ENCODE measurements around the gene AKAP4. TPM values are rescaled to one million over a fixed set of nuclear protein-coding genes. Genes with fewer than 3 reads are reported as not detected.
A peak's percentile ranks its signal among the peaks of the same experiment; 100 is the strongest.

The AKAP4 gene, protein sequence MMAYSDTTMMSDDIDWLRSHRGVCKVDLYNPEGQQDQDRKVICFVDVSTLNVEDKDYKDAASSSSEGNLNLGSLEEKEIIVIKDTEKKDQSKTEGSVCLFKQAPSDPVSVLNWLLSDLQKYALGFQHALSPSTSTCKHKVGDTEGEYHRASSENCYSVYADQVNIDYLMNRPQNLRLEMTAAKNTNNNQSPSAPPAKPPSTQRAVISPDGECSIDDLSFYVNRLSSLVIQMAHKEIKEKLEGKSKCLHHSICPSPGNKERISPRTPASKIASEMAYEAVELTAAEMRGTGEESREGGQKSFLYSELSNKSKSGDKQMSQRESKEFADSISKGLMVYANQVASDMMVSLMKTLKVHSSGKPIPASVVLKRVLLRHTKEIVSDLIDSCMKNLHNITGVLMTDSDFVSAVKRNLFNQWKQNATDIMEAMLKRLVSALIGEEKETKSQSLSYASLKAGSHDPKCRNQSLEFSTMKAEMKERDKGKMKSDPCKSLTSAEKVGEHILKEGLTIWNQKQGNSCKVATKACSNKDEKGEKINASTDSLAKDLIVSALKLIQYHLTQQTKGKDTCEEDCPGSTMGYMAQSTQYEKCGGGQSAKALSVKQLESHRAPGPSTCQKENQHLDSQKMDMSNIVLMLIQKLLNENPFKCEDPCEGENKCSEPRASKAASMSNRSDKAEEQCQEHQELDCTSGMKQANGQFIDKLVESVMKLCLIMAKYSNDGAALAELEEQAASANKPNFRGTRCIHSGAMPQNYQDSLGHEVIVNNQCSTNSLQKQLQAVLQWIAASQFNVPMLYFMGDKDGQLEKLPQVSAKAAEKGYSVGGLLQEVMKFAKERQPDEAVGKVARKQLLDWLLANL
- polyA plus RNA-seq (2013, experiment 1 of 2; ENCODE audit: insufficient read length) = not detected
- not detected for polyA plus RNA-seq (2013, experiment 2 of 2; ENCODE audit: insufficient read length)

DNA sequence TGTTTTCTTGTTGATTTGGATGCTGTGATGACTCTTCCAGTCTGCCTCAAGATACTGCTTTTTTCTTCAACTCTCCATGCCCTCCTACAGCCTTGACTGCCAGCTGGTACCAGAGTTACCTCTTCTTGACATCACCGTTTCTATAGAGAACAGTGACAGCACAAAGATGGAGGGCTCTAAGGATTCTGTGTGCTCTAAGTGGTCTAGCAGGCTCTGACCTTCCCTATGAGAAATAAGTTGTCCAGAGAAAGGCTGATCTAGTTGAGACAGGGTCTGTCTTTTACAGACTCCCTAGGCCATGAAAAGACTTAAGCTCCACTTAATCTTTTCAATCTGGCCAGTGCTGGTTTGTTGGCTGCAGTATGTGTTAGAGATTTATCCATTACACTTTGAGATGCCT, at the start of gene AKAP4:
AKAP4 (minus strand) TSS at position 101 of the 400 bp plus-strand sequence. CDS start 118 bp downstream, outside the sequence.
- DNase-seq = no peak

DNA sequence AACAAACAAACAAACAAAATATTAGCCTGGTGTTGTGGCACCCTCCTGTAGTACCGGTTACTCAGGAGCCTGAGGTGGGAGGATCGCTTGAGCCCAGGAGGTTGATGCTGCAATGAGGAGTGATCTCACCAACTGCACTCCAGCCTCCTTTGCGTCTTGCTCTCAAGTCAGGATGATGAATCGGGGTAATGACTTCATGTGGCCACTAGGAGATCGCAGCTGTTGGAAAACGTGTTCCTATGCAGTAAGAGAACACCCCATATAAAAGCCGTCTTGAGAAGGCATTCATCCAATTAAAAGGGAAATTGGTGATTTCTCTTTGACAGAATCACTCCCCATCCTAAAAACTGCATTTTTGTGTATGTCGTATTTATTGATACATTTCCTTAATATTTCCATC, 10.7 kb upstream of the AKAP4 start:
- peak; percentile 4 for DNase-seq

DNA sequence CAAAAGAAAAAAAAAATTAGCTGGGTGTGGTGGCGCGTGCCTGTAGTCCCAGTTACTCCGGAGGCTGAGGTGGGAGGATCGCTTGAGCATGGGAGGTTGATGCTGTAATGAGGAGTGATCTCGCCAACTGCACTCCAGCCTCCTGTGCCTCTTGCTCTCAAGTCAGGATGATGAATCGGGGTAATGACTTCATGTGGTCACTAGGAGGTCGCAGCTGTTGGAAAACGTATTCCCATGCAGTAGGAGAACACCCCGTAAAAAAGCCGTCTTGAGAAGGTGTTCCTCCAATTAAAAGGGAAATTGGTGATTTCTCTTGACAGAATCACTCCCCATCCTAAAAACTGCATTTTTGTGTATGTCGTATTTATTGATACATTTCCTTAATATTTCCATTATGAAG, 5.9 kb upstream of the AKAP4 start:
- DNase-seq = no peak

DNA sequence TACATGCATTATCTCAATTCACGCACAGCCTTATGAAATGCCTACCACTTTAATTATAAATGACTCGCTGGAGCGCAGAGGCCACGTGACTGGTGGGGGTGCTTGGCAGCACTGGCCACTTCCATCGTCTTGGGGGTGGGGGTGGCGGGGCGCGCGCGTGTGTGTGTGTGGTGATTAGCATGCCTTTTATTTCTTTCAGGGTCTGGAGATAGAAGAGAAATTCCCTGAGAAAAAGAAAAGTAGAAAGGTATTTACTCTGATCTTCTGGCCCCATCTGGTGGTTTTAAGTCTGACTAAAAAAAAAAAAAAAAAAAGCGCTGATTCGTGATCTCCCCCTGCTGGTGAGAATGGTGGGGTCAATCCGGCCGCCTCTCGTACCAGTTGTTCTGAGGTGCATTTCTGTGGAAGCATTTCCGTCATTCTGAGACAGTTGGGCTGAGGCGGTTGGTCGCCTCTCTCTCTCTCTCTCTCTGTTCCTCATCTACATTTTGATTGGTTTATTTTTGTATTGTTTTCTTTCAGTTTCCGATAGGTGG, 3.6 kb upstream of the AKAP4 start, which contains the start of gene CCNB3:
CCNB3 (plus strand) TSS at position 402 of the 536 bp plus-strand sequence. CDS start 80,399 bp downstream, outside the sequence.
- DNase-seq = peak; percentile 73

DNA sequence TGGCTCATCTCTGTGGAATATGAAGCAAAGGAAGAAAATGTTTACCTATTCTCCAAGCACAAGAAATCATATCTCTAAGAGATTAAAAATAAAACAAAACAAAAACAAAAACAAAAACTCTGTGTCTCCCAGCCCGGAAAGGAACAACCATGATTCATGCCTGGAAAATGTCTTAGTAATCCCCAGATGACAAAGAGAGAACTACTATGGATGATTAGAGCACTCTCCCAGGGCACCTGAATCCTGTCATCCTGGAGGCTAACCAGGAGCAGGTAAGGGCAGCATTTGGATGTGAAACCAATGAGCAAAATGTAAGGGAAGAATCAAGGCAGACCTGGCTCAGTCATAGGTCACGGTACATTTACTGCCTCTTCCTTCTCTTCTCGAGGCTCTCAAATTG, 1.7 kb upstream of the AKAP4 start:
- DNase-seq = no peak

DNA sequence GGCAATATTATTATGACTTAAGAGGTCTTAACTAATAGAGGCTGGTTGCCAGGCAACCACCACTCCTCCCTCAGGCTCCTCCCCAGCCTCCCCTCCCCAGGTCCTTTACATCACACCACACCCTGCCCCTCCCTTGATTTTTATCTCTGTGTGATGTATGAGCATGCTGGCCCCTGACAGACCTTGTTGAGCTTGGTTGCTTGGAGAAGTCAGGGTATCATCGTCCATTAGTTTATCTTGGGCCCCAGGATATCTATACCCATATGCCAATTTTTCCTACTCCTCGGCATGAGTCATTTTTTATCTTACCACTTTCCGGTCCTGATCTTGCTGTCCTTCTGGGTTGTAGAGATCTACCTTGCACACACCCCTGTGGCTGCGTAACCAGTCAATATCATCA, 2.5 kb downstream of the AKAP4 start:
- no peak for DNase-seq

DNA sequence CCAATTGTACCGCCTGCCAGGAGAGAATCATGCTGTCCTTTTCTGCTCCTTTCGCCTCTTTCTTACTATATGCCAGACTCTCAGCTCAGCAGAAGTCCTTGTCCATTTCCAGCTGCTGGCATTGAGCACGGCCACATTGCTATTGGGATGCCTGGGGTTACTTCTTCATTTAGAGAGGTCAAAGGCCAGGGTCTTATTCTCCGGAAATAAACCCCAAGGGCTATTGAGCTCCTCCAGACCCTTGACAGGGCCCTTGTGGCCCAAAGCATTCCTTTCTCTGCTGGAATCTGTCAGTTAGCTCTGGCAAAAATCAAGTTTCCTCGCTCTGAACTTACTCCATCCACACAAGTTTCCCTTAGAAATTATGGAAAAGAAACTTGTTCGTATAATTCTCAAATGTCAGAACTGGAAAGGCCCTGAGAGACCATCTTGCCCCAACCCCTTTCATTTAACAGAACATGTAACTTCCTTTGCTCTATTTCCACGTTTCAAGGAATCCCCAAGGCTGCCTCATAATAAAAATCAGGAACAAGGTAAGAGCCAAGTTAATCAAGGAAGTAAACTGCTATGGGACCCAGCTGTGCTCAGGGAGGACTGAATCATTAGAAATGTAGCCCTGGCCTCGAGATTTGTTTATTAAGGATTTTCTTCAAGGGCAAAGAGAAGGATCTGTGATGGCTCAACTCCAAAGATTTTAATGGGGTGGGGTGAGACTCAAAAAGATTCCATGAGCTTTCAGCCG, 11.8 kb downstream of the AKAP4 start:
- DNase-seq = no peak

DNA sequence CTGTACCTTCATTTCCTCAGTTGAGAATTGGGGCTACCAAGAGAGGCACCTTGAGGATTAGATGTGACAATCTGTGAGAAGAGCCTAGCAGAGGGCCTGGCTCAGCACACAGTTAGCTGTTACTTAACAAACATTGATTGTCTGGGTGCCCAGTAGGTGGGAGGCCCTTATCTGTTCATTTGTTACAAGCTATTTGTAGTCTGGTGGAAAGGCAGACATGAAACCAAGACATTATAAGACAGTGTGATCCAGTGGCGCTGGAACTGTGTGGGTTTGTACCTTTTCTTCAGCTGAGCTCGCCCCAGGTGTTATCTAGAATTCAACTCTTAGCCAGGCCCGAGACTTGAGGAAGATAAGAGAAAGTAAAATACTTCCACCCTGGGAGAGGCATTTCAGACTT, 16.9 kb downstream of the AKAP4 start:
- DNase-seq = no peak

DNA sequence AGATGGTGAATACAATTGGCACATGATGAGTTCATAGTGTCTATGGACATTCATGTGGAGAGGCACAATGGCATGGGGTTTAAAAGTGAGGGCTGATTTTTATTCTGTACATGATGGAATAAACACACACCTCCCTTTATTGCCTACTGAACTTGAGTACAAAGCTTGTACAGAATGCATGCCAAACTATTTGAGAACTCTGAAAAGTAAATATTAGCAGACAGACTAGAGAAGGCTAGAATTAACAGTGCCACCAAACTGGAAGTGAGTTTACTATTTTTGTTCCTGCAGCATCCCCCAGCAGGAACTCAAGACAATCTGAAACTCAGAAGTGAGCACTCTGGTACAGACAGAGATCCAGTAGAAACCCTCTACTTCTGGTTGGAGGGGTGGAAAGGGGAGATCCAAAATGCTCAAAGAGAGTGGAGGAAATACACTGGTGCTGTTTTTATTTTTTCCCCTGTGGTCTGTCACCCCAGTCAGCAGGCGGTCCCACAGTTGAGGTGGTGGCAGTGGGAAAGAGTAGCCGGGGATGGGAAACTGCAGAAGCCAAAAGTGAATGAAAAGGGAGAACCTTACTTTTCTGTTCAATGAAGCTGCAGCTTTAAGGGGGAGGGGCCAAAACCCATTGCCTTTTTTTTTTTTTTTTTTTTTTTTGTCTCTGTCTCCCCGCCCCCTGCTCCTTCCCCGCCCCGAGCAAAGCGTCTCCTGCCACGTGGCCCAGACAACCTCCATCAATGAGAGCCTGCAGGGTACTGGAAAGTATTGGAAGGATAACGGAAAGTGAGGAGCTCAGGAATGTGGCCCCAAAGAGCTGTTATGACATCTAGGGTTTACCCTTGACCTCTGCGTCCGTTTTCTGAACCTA, 20.5 kb downstream of the AKAP4 start:
- no peak for DNase-seq

DNA sequence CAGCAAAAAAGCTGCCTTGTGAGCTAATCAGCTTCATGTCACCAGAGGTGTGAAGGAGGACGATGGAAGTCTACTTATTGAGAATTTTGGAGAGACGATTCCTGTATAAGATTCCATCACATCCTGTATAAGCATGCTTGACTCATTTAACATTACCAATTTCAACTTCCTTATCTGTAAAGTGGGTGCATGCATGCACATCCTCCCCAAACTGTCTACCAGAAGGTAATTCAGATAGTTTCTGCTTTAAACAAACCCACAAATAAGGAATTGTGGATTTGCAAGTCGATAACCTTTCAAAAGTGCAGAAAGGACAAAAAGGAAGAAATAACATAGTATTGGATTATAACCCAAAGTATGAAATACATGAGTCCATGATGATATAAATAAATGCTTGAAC, 31.1 kb downstream of the AKAP4 start:
- no peak for DNase-seq

DNA sequence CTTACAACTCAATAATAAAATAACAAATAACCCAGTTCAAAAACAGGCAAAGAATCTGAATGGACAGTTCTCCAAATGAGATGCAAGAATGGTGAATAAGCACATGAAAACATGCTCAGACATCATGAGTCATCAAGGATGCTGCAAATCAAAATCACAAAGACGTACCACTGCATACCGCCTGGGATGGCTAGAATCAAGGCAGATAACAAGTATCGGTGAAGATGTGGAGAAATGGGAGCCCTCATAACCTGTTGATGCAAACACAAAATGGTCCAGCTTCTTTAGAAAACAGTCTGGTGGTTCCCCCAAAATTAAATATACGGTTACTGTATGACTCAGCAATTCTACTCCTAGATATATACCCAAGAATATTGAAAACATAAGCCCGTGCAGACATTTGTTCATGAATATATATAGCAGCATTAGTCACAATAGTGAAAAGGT, 32.5 kb downstream of the AKAP4 start:
- no peak for DNase-seq

DNA sequence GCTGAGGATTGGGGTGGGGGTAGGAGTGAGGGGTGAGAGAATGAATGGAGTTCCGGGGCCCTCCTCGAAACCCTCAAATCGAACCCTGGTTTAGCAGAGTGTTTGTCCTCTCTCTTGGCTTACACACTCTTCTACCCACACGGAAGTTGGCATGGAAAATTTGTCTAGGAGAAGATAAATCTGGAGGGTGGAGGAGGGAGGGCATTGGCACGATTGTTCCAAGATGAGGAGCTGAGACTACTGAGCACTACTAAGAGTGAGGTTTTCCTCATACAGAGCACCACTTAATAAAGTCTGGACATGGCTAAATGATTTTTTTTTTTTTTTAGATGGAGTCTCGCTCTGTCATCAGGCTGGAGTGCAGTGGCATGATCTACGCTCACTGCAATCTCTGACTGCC, 33.4 kb downstream of the AKAP4 start:
- no peak for DNase-seq

DNA sequence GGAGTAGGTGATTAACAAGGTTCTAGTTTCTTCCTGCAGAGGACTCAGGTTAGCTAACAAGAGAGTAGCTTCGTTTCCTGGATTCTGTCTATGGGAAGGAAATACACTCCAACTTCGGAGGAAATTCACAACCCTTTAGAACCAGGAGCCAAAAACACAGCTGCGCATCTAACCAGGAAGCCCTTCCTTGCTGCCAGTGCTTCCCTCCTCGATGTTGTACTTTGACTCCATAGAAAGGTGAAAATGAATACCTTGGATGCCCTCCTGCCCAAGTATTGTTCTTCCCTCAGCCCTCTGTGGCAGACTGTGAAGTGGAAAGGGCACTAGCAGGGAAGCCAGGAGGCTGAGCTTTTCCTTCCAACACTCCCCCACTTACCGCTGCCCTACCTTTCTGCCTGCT, 35.1 kb downstream of the AKAP4 start:
- DNase-seq = no peak

DNA sequence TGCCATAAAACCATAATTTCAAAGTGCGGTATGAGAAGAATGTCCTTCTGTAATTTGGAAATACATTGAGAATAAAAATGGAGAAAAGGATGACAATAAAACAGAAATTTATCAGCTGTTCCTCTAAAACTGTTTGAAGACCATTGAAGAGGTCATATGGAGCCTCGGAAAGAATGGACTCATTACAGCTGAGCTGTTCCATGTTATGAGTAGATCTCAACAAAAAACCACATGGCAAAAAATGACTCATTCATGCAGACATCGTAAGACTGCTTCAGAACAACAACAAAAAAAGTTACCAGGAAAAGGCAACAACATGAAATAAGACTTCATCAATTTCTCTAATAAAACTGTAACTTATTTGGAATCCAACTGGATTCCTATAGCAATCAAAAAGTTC, 39.7 kb downstream of the AKAP4 start:
- no peak for DNase-seq

DNA sequence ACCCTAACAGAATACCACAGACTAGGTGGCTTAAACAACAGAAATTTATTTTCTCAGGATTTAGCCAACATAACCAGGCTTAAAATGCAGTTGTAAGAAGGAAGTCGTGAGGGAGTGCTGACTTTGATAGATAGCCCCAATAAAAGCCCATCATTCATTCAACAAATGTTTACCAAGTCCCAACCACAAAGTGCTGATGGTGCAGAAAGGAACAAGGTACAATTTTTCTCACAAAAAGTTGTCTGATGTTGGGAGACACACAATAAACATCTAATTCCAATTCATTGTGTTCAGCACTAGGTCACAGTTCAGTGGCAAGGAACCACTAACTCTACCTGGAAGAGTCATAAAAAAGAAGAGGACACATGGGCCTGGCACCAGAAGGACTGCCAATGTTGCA, 42.2 kb downstream of the AKAP4 start:
- no peak for DNase-seq

DNA sequence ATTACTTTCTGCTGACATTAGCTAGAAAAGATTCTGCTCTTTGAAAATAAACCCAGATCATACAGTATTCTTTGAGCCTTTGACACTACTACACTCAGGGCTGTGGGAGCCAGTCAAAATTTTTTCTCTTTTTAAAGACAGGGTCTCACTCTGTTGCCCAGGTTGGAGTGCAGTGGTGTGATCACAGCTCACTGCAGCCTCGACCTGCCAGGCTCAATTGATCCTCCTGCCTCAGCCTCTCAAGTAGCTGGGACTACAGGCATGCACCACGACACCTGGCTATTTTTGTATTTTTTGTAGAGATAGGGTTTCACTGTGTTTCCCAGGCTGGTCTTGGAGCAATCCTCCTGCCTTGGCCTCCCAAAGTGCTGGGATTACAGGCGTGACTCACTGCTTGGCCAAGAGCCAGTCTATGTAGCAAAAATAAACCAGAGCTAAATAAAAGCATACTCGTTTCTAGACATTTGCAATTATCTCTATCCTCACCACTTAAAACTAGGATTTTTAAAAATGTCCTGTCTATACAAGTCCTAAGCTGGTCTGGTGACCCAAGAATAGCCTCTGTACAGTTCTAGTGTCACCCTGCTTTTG, 43.2 kb downstream of the AKAP4 start:
- DNase-seq = peak; percentile 11

DNA sequence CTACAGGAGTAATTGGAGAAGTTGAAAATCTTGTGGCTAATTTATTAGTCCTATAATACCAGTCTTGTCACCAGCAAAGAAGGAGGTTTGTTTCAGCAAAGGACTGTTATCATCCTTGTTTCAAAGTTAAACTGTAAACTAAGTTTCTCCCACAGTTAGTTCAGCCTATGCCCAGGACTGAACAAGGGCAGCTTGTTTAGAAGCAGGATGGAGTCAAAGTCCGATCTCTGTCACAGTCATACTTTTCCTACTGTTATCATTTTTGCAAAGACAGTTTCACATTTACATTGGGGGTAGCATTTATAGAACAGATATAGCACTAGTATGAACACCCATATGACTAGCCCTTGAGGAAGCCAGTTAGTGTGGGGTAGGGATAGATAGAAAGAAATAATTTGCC, 46.4 kb downstream of the AKAP4 start:
- no peak for DNase-seq

DNA sequence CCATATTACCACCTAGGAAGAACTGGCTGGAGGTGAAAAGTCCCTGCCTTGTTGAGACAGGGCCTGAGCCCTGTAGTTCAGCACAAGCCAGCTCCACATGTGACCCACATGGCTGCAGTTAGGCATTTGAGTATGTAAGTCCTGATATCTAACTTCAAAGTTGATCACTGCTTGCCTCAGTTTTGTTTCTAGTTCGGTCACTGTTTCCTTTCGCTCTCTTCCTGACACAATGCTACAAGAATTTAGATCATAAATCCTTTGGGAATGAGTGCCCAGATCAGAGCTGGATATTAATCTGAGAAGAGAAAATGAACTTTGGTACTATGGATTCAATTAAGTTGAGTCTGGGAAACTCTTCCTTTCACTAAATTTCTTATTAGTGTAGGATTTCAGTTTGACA, 48.4 kb downstream of the AKAP4 start:
- peak; percentile 0 for DNase-seq

DNA sequence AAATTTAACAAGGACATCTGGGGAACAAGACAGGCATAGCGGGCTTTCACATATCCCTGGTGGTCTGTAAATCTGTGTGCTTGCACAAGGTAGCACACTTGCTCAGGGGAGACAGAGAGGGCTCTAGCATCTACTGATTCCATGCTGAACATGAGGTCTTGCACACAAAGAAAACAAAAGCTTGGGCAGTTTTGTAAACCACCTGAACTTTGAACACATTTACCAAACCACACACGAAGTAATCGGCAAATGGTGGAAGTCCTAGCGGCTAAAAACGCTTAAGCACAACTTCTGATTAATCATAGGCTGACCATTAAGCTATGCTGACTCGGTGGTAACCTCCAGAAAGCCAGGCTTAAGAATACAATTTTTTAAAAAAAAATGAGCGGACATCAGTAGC, 52.8 kb downstream of the AKAP4 start:
- DNase-seq = no peak

Measured in fibroblast of skin of back (primary cell).